Activated CD4-positive, alpha-beta T cell treated with anti-CD3 and anti-CD28 coated beads for 36 hours (primary cell): Measurements from ENCODE around the gene TRMT2A. TPM values are rescaled to one million over a fixed set of nuclear protein-coding genes. Genes with fewer than 3 reads are reported as not detected.

Experiments used
- ATAC-seq: fragments of 200-7000 bp; cut with Tn5 transposase; one replicate; pipeline ENCODE4 v1.10.0; 2021; ENCODE audit warnings: mild to moderate bottlenecking, moderate library complexity
- CTCF ChIA-PET: fragments of 350-600 bp; sonication (Branson Sonifier 250); formaldehyde crosslinking; loops from one replicate; lab custom pipeline; 2021; ENCODE audit warnings: antibody characterized with exemption; lab: Charles Lee
- POLR2A ChIA-PET: fragments of 350-600 bp; sonication (Branson Sonifier 250); formaldehyde crosslinking; loops from one replicate; lab custom pipeline; 2021; ENCODE audit warnings: antibody characterized with exemption, inconsistent platforms; lab: Charles Lee
- DNase-seq: peaks from one replicate; pipeline ENCODE4 v3.0.0-alpha.2; 2020
- H3K27ac Mint-ChIP-seq: one replicate; pipeline ENCODE4 v1.8.0; 2021; ENCODE audit warnings: mixed read lengths
- H3K27me3 Mint-ChIP-seq: one replicate; pipeline ENCODE4 v1.8.0; 2021; ENCODE audit warnings: mixed read lengths
- H3K36me3 Mint-ChIP-seq: one replicate; pipeline ENCODE4 v1.8.0; 2021; ENCODE audit warnings: low read depth, mixed read lengths
- H3K4me1 Mint-ChIP-seq: one replicate; pipeline ENCODE4 v1.8.0; 2021; ENCODE audit warnings: mixed read lengths
- H3K4me3 Mint-ChIP-seq: one replicate; pipeline ENCODE4 v1.8.0; 2021; ENCODE audit warnings: mild to moderate bottlenecking, moderate library complexity, mixed read lengths
- H3K9me3 Mint-ChIP-seq: one replicate; pipeline ENCODE4 v1.8.0; 2021; ENCODE audit warnings: low read depth, mixed read lengths
- intact Hi-C, 2 experiments: fragments of 100-400 bp; cut with DNase I in 1 of 2; cut with micrococcal nuclease in 1 of 2; formaldehyde crosslinking; loops; one replicate each; pipeline versions ENCODE4 v1.14.2 to v1.15.1; 2022 to 2024; cut with DNase I, micrococcal nuclease
- total RNA-seq, 2 experiments: library from RNA; stranded (reverse); gene quantifications; one replicate each; pipeline ENCODE4 v1.2.3, GENCODE V29; 2021

Gene TRMT2A
- total RNA-seq, 2 experiments from 2014 or later = 84.4 to 85.9 TPM

DNA sequence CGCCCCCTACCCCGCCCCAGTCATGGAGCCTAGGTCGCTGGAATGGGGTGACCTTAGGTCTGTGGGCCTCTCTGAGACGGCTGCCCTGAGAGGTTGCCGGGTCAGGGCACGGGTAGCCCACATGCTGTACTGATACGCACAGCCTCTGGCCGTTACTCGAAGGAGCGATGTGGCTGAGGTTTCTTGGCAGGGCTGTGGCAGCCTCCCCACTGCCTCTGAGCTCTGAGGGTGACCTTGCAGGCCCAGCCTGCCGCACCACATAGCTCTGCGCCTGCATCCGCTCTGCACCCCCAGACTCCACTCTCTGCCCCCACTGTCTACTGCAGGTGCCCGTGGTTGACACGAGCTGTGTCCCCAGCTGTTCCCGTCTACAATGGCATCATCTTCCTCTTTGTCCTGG lies 21.8 kb upstream of the TRMT2A start:
- H3K27me3 Mint-ChIP-seq = no peaks in the 10 kb centered on the region
- H3K4me3 Mint-ChIP-seq = no peak overlapping the region
- no peaks in the 10 kb centered on the region for H3K36me3 Mint-ChIP-seq
- intact Hi-C loops = no loop called here
- H3K4me1 Mint-ChIP-seq = peaks cover 16% of the 10 kb centered on the region
- POLR2A ChIA-PET = no interaction called here
- no peak overlapping the region for H3K27ac Mint-ChIP-seq
- ATAC-seq (no peak), DNase-seq (no peak)
- no peaks in the 10 kb centered on the region for H3K9me3 Mint-ChIP-seq
- CTCF ChIA-PET = no interaction called here

DNA sequence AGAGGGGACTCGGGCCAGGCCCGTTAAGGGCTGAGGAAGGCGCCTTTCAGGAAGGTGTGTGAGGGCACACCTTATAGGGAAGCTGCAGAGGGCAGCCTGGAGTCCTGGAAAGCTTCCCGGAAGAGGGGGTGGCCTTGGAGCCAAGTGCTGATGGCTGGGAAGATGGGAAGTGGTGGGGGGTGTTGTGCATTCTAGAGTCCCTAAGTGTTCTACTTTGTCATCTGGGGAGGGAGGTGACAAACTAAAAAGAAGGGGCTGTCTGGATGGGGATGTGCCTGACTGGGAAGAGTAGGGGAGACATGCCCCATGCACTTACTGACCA lies 21.4 kb upstream of the TRMT2A start:
- no peaks in the 10 kb centered on the region for H3K27me3 Mint-ChIP-seq
- H3K4me1 Mint-ChIP-seq = peaks cover 20% of the 10 kb centered on the region
- CTCF ChIA-PET = no interaction called here
- no peaks in the 10 kb centered on the region for H3K36me3 Mint-ChIP-seq
- ATAC-seq (no peak), DNase-seq (no peak)
- POLR2A ChIA-PET = no interaction called here
- H3K4me3 Mint-ChIP-seq = no peak overlapping the region
- intact Hi-C loops = no loop called here
- no peak overlapping the region for H3K27ac Mint-ChIP-seq
- no peaks in the 10 kb centered on the region for H3K9me3 Mint-ChIP-seq

DNA sequence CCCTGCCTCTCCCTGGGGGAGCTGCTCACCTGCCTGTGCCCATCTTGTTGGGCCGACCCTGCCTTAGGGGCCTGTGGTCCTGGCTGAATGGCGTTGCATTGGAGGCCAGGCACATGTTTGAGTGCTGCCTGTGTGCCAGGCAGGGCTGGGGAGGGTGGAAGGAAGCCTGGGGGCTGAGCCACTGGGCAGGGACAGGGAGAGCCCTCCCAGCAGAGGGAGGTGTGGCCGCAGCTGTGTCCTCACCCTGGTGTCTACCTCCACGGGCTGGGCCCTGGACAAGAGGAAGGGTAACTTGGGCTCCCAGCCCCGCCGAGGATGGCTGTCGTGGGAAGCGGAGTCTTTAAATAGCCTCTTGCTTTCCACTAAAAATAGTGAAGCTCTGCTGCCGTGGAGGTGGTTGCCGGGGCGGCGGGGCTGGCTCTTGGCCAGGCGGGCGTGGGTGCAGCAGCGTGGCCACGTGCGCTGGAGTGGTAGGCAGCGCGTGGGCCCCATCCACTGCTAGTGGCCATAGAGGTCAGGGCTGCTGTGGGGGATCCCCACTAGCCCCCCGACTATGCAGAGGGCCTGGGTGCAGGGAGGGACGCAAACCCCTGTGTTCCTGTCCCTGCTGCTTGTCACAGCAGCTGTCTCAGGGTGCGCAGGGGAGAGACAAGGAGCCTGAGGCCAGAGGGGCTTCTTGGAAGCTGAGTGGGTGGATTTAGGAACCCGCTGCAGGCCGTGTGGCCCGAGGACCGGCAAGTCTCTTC lies 20.8 kb upstream of the TRMT2A start:
- no peaks in the 10 kb centered on the region for H3K27me3 Mint-ChIP-seq
- H3K4me3 Mint-ChIP-seq = no peak overlapping the region
- no peaks in the 10 kb centered on the region for H3K9me3 Mint-ChIP-seq
- H3K36me3 Mint-ChIP-seq = no peaks in the 10 kb centered on the region
- CTCF ChIA-PET = interaction anchor here (0.6 to 1.0 kb wide), 2 partner anchors 7 to 21 kb away, joined by 3 read pairs; no protein-coding TSS in a partner anchor
- POLR2A ChIA-PET = no interaction called here
- peaks cover 25% of the 10 kb centered on the region for H3K4me1 Mint-ChIP-seq
- DNase-seq (no peak), ATAC-seq (no peak)
- intact Hi-C loops = no loop called here
- H3K27ac Mint-ChIP-seq = no peak overlapping the region

DNA sequence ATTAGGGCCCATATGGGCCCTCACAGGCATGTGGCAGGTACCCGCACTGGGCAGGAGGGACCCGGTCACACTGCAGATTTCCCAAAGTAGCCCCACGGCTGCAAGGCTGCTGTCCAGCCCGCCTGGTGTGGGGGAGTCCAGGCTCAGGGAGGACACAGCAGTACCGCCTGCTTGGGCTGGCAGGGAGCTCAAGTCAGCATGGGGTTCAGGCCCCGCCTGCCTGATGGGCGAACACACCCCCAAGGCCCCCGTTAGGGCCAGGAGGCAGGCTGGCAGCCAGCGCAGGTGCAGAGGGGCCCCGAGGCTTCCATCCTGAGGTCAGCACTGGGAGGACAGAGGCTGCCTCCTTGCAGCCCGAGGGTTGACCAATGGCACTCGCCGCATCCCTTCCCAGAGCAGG lies 20.1 kb upstream of the TRMT2A start:
- ChIA-PET CTCF (interaction anchor here (0.6 to 1.0 kb wide), 2 partner anchors 8 to 22 kb away, joined by 3 read pairs; no protein-coding TSS in a partner anchor), POLR2A (no interaction called here)
- ATAC-seq = no peak
- intact Hi-C loops = no loop called here
- Mint-ChIP-seq H3K36me3 (no peaks in the 10 kb centered on the region), H3K27me3 (no peaks in the 10 kb centered on the region), H3K4me3 (no peak overlapping the region), H3K27ac (no peak overlapping the region), H3K9me3 (no peaks in the 10 kb centered on the region), H3K4me1 (peaks cover 28% of the 10 kb centered on the region)
- DNase-seq = no peak

DNA sequence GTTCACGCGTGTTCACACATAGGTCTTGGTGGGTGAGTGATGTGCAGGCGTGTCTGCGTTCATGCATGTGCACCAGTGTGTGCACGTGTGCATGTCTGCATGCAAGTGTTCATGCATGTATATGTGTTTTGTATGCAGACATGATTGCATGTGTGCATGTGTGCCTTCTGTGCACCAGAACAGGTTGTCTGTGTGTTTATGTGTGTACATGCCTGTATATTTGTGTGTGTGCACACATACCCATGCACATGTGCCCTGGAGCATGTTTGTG lies 19.5 kb upstream of the TRMT2A start:
- ChIA-PET CTCF (no interaction called here), POLR2A (no interaction called here)
- intact Hi-C loops = no loop called here
- Mint-ChIP-seq H3K4me3 (no peak overlapping the region), H3K36me3 (no peaks in the 10 kb centered on the region), H3K27ac (no peak overlapping the region), H3K9me3 (no peaks in the 10 kb centered on the region), H3K27me3 (no peaks in the 10 kb centered on the region), H3K4me1 (peaks cover 28% of the 10 kb centered on the region)
- DNase-seq (no peak), ATAC-seq (no peak)

DNA sequence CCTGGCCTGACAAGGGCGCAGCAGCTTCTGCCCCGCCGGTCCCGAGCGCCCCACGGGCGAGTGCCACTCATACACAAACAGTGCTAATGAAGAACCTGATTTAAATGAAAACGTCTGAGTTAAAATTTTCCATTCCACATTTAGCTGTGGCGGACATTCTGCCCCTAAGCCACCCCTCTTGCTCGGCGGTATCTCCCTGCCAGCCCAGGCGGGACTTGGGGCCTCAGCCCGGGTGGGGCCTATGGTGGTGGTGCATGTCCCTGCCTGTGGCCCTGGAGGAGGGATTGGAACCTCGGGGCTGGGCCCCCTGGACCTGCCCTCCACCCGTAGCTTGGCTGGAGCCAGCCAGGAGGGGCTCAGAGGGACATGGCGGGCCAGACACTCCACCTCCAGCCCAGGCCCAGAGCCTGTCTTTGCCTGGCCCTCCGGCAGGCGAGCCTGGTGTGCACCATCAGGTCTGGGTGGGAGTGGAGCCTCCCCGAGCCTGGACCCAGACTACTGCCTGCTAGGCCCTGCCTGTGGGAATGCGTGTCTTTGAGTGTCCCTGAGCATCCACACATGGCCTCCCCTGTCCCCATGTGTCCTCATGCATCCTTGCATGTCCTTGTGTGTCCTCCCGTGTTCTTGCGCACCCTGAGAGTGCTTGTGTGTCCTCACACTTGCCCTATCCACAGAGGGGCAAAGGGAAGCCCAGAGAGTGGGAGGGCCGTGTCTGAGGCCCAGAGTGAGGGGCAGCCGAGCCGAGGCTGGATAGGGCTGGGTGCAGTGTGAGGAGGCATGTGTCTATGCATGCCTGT lies 19.0 kb upstream of the TRMT2A start:
- ChIA-PET POLR2A (no interaction called here), CTCF (no interaction called here)
- Mint-ChIP-seq H3K4me1 (peaks cover 28% of the 10 kb centered on the region), H3K9me3 (no peaks in the 10 kb centered on the region), H3K36me3 (no peaks in the 10 kb centered on the region), H3K27me3 (no peaks in the 10 kb centered on the region), H3K4me3 (no peak overlapping the region), H3K27ac (no peak overlapping the region)
- DNase-seq (no peak), ATAC-seq (no peak)
- intact Hi-C loops = no loop called here

DNA sequence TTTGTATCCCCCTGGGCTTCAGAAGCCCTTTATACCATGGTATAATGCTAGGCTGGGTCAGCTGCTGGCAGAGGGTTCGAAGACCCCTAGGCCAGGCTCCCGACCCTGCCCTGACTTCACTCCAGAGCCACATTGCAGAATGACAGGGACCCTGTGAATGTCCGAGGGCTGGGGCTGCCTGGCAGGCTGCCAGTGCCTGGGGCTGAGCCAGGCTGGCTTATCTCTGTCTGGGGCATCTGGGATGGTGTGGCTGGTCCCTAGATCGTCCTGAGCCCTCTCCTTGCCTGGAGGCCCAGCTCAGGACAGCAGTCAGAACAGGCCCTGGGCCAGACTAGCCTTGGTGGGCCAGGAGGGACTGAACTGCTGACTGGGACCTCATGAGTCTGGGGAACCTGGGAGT lies 18.2 kb upstream of the TRMT2A start:
- Mint-ChIP-seq H3K27me3 (no peaks in the 10 kb centered on the region), H3K4me3 (no peak overlapping the region), H3K9me3 (no peaks in the 10 kb centered on the region), H3K4me1 (peaks cover 28% of the 10 kb centered on the region), H3K27ac (no peak overlapping the region), H3K36me3 (no peaks in the 10 kb centered on the region)
- no peak for ATAC-seq
- DNase-seq = no peak
- intact Hi-C loops = no loop called here
- POLR2A ChIA-PET = no interaction called here
- CTCF ChIA-PET = no interaction called here

DNA sequence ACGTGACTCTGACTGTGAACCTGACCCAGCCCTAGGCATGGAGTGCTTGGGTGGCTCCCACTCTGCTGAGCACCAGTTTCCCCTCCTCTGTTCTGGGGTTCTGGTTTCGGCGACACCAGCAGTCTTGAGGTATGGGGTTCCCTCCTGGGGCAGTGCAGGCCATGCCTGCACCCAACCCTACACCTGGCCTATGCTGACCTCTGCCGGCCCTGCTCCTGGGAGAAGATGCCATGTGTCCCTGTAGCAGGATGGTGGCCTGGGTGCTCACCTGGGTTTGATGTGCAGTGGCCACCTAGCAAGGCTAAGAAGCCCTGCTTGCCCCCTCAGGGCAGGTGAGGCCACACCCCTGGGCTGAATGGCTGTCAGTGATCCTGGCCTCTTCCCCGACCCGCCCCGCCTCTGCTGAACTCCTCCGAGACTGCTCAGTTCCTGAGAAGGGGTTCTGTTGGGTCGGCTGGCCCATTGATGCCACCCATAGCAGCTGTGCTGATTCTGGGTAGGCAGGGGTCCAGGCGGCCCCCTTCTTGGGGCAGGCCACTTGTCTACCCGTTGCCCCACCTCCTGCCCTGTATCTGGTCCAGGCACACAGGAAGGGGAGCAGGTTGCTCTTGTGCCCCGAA lies 17.0 kb upstream of the TRMT2A start:
- ATAC-seq = no peak
- no peak for DNase-seq
- peaks cover 32% of the 10 kb centered on the region for H3K4me1 Mint-ChIP-seq
- peak overlapping the region; percentile 47 for H3K27ac Mint-ChIP-seq
- peak overlapping the region; percentile 71 for H3K4me3 Mint-ChIP-seq
- no peaks in the 10 kb centered on the region for H3K9me3 Mint-ChIP-seq
- ChIA-PET POLR2A (no interaction called here), CTCF (no interaction called here)
- no peaks in the 10 kb centered on the region for H3K36me3 Mint-ChIP-seq
- H3K27me3 Mint-ChIP-seq = no peaks in the 10 kb centered on the region
- intact Hi-C loops = loop anchor here in 1 of 2 experiments (5.0 kb wide), 1 partner anchor 172 kb away; no protein-coding TSS in a partner anchor

DNA sequence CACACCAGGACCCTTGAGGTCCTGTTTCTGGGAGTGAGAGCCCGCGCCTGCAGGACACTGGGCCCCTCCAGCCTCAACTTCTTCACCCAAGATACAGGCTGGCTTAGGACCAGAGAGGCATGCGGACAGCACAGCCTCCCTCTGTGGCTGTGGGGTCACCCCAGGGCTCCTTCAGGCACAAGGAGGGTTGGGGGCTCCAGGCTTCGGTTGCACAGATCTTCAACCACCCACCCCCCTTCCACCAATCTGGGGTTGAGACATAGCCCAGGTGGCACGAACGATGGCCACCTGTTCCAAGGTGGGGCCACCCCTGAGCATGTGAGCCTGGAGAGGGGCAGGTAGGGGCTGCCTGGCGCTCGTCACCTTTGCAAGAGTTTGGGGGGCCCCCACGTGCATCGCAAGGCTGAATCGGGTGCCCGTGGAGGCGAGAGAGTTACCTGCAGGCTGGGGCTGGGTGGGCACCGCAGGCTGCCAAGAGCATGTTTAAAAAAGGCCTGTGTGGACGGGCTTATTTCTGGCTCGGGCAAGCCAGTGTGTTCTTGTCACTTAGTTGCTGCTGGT lies 15.7 kb upstream of the TRMT2A start:
- no peaks in the 10 kb centered on the region for H3K9me3 Mint-ChIP-seq
- intact Hi-C loops = loop anchor here in 1 of 2 experiments (5.0 kb wide), 1 partner anchor 170 kb away; no protein-coding TSS in a partner anchor
- CTCF ChIA-PET = no interaction called here
- peaks cover 38% of the 10 kb centered on the region for H3K4me1 Mint-ChIP-seq
- H3K27me3 Mint-ChIP-seq = no peaks in the 10 kb centered on the region
- peak overlapping the region; percentile 71 for H3K4me3 Mint-ChIP-seq
- peak overlapping the region; percentile 19 for H3K27ac Mint-ChIP-seq
- H3K36me3 Mint-ChIP-seq = peaks cover 5% of the 10 kb centered on the region
- POLR2A ChIA-PET = no interaction called here
- no peak for ATAC-seq
- no peak for DNase-seq

DNA sequence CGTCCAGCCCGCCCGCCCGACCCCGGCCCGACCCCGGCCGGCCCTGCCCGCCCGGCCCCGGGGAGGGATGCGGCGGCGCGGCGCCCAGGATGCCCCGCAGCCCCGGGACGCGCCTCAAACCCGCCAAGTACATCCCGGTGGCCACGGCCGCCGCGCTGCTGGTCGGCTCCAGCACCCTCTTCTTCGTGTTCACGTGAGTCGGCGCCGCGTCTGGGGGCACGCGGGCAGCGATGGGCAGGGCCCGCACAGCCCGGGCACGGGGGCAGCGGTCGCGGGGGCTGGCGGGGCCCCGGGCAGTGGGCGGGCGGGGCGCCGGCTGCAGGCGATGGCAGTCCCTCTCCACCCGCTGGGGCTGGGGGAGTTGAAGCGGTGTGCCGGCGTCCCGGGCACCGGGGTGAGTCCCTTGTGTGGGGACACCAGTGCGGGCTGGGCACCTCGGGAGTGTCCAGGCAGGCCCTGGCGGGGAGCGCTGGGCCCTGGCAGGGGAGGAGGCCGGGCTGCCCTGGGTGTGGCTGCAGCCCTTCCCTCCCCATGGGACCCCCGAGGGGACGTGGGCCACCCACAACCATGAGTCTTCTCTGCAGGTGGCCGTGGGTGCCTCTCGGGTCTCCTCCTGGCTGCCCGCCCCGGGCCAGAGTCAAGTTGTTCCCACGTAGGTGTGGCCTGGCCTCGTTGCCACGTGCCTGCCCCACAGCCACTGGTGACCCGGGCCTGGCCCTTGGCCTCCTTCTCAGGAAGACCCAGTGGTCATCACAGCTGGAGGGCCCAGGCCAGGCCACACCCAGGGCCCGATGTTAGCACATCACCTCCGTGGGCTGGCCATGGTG lies 15.0 kb upstream of the TRMT2A start:
- Mint-ChIP-seq H3K36me3 (peaks cover 10% of the 10 kb centered on the region), H3K9me3 (no peaks in the 10 kb centered on the region), H3K27ac (peak overlapping the region; percentile 19), H3K27me3 (no peaks in the 10 kb centered on the region), H3K4me1 (peaks cover 35% of the 10 kb centered on the region), H3K4me3 (peak overlapping the region; percentile 71)
- ChIA-PET POLR2A (no interaction called here), CTCF (no interaction called here)
- peak; percentile 47 for DNase-seq
- intact Hi-C loops = loop anchor here (1.0 to 5.0 kb wide), 7 partner anchors 15 to 278 kb away; partner anchors contain the start of genes DGCR8 (in 1 of the 2), GNB1L (in 1 of the 2), RTL10 (in 1 of the 2) and TANGO2 (in 1 of the 2)
- ATAC-seq = peak; percentile 3

DNA sequence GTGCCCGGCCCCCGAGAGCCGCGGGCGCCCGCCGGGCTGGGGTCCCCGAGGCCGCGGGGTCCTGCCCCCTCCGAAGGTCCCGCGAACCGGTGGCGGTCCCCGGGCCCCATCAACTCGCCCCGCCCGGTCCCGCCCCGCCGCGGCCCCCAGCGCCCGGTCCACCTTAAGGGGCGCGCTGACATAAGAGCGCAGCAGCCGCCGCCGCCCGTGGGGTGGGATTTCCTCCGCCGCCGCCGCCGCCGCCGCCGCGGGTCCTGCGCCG lies 14.5 kb upstream of the TRMT2A start, which contains the start of gene ZDHHC8:
ZDHHC8 (plus strand) TSS at position 208 of the 262 bp plus-strand sequence. CDS start 144 bp downstream, outside the sequence.
- DNase-seq (peak; percentile 63), ATAC-seq (peak; percentile 40)
- Mint-ChIP-seq H3K27ac (peak within 1 kb of the TSS; percentile 19), H3K4me1 (peaks cover 35% of the 10 kb centered on the region), H3K9me3 (no peaks in the 10 kb centered on the region), H3K36me3 (peaks cover 16% of the 10 kb centered on the region), H3K27me3 (no peaks in the 10 kb centered on the region), H3K4me3 (peak within 1 kb of the TSS; percentile 71)
- intact Hi-C loops = loop anchor here (1.0 to 5.0 kb wide), 7 partner anchors 14 to 277 kb away; partner anchors contain the start of genes DGCR8 (in 1 of the 2), GNB1L (in 1 of the 2), RTL10 (in 1 of the 2) and TANGO2 (in 1 of the 2)
- ChIA-PET POLR2A (interaction anchor here (3.4 kb wide), 1 partner anchor 13 kb away, joined by 26 read pairs; the partner anchor contains the start of gene TRMT2A), CTCF (no interaction called here)
